ENCODE data around the gene RGL2. TPM values are rescaled to one million over a fixed set of nuclear protein-coding genes. Genes with fewer than 3 reads are reported as not detected.

The RGL2 gene
- total and polyA plus RNA-seq, 10 of the 15 experiments (the other 5 are each of a cell fraction or from before 2014, with no cell fraction given) = 0.84 to 21.2 (median 6.8) TPM

DNA sequence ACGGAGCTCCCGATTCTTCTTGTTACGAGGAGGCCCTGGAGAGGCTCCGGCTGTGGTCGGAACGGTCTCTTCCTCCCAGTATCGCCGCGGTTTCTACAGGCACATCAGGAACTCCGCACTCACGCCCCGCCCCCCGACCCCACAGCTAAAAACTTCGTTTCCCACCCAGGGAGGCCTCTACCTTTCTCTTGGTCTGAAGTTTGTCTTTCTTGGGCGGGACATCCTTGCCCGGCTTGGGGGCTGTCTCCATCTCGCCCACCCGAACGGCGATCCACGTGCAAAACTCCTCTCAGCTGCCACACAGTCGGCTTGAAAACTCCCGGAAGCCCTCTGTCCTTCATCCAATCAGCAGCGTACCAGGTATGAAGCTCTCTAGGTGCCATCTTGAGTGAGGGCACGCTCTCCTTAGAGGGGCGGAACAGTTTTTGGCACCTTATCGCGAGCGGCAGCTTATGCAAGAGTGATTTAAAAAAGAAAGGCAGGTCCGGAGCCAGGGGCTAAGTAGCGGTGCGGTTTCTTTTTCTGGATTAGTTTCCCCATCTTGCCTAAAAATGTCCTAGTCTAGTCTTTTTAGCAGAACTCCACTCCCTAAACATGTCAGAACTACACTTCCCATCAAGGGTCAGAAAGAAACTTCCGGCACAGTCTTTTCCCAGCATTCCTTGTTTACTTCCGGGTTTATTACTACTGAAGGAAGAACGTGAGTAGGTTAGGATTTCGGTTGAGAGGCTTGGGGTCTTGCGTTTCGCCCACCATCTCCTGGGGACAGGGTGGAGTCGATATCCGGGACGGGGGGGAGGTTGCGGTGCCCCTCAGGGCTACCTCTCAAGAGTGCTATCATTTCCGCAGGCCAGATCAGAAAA, 9.6 kb downstream of the RGL2 start, which contains the start of the genes PFDN6 and WDR46 (continued):
- no peak for TF ChIP-seq ZBTB33 (IDR thresholded peaks at IDR 0.05)
- peak; percentile 73; the same call in 1 of the 2 replicates for TF ChIP-seq POLR2AphosphoS2 (IDR thresholded peaks at IDR 0.05; ENCODE audit: low read depth, low read length)
- no peak for TF ChIP-seq NFYA (IDR thresholded peaks at IDR 0.05; ENCODE audit: borderline replicate concordance, low read depth, low read length)
- TF ChIP-seq, protein P1, sequence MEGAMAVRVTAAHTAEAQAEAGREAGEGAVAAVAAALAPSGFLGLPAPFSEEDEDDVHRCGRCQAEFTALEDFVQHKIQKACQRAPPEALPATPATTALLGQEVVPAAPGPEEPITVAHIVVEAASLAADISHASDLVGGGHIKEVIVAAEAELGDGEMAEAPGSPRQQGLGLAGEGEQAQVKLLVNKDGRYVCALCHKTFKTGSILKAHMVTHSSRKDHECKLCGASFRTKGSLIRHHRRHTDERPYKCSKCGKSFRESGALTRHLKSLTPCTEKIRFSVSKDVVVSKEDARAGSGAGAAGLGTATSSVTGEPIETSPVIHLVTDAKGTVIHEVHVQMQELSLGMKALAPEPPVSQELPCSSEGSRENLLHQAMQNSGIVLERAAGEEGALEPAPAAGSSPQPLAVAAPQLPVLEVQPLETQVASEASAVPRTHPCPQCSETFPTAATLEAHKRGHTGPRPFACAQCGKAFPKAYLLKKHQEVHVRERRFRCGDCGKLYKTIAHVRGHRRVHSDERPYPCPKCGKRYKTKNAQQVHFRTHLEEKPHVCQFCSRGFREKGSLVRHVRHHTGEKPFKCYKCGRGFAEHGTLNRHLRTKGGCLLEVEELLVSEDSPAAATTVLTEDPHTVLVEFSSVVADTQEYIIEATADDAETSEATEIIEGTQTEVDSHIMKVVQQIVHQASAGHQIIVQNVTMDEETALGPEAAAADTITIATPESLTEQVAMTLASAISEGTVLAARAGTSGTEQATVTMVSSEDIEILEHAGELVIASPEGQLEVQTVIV (IDR thresholded peaks at IDR 0.05; ENCODE audit: borderline replicate concordance, partially characterized antibody) = peak; percentile 60
- 0 out of 2 replicates have a peak, but pooled peaks have one; percentile 40 for TF ChIP-seq TAF1 (IDR thresholded peaks at IDR 0.05; ENCODE audit: borderline replicate concordance, low read depth, low read length)
- TF ChIP-seq ETV6 (conservative IDR thresholded peaks at IDR 0.05 in 1 of 2, IDR thresholded peaks at IDR 0.05 in 1 of 2; ENCODE audit: borderline replicate concordance in 1 of 2, low read depth in 1 of 2) = peak in 1 of 2 experiments; percentile 28; a peak in 1 of 4 replicates
- TF ChIP-seq RELA (IDR thresholded peaks at IDR 0.05; ENCODE audit: borderline replicate concordance, partially characterized antibody) = peak; percentile 45
- peak; percentile 76 for TF ChIP-seq MYC (IDR thresholded peaks at IDR 0.05; ENCODE audit: insufficient read depth, insufficient read length, insufficient replicate concordance, low read length, severe bottlenecking)
- TF ChIP-seq, protein P2, sequence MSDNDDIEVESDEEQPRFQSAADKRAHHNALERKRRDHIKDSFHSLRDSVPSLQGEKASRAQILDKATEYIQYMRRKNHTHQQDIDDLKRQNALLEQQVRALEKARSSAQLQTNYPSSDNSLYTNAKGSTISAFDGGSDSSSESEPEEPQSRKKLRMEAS (IDR thresholded peaks at IDR 0.05; ENCODE audit: low read depth, low read length) = peak; percentile 95
- no peak for TF ChIP-seq PBX3 (IDR thresholded peaks at IDR 0.05; ENCODE audit: insufficient replicate concordance, low read depth, low read length)
- 0 out of 2 replicates have a peak, but pooled peaks have one; percentile 12 for TF ChIP-seq LARP7 (IDR thresholded peaks at IDR 0.05)
- TF ChIP-seq GATAD2B (conservative IDR thresholded peaks at IDR 0.05; ENCODE audit: low read depth) = peak; percentile 10; the same call in 1 of the 2 replicates
- no peak for TF ChIP-seq STAT3 (IDR thresholded peaks at IDR 0.05; ENCODE audit: low read depth, low read length)
- TF ChIP-seq SIX5 (IDR thresholded peaks at IDR 0.05; ENCODE audit: low read depth, low read length, severe bottlenecking) = peak; percentile 90
- TF ChIP-seq IRF3 (IDR thresholded peaks at IDR 0.05) = no peak
- peak; percentile 99 for TF ChIP-seq IKZF1 (conservative IDR thresholded peaks at IDR 0.05)
- TF ChIP-seq NFIC (IDR thresholded peaks at IDR 0.05; ENCODE audit: low read depth, low read length) = peak; percentile 49; the same call in 1 of the 2 replicates
- TF ChIP-seq CHD2 (IDR thresholded peaks at IDR 0.05; ENCODE audit: borderline replicate concordance, low read depth, low read length) = peak; percentile 88
- 0 out of 2 replicates have a peak, but pooled peaks have one; percentile 57 for TF ChIP-seq RCOR1 (conservative IDR thresholded peaks at IDR 0.05; ENCODE audit: low read depth, low read length)
- no peak for TF ChIP-seq CHD1 (IDR thresholded peaks at IDR 0.05; ENCODE audit: low read depth, low read length)
- TF ChIP-seq PAX8 (IDR thresholded peaks at IDR 0.05) = no peak
